GM18498 (cell line): ENCODE results near the gene FUCA1.
"Not testable (repeated sequence)": the region's sequence is repeated elsewhere in the genome, so short reads cannot be mapped to it uniquely, and the experiment has no call there.

Experiments used
- ATAC-seq: cut with Tn5 transposase; IDR thresholded peaks from one replicate; pipeline ENCODE4 v1.9.1; 2021; ENCODE audit warnings: mild to moderate bottlenecking, moderate library complexity; ENCODE audit not compliant: unreplicated experiment

Gene FUCA1

DNA sequence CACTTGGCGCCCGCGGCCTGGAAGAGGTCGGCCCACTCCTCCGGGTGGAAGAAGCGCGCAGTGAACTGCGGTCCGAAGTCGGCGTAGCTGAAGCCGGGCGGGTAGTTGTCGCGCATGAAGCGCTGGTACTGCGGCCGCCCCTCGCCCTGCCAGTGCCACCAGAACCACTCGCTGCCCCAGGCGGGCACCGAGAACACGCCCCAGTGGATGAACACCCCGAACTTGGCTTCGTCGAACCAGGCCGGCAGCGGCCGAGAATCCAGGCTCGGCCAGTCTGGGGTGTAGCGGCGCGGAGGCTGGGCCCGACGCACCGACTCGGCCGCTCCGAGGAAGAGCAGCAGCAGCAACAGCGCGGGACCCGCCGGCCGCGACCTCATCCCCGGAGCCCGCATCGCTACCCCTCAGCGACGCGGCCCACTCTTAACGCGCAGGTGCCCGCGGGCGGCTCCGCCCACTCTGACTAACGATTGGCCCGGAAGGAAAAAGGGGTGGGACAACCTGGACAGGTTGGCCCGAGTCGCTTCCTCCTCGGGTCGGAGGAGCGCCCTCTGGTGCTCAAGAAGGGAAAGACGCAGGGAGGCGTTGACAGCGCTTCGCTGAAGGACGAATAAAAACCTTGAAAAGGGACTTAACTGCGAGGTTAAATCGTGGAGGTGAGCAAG is at the start of gene FUCA1:
Gene FUCA1 (minus strand): TSS at position 396 of the 662 bp plus-strand sequence. CDS start 4 bp downstream, at position 392.
- peak; percentile 95 for ATAC-seq

DNA sequence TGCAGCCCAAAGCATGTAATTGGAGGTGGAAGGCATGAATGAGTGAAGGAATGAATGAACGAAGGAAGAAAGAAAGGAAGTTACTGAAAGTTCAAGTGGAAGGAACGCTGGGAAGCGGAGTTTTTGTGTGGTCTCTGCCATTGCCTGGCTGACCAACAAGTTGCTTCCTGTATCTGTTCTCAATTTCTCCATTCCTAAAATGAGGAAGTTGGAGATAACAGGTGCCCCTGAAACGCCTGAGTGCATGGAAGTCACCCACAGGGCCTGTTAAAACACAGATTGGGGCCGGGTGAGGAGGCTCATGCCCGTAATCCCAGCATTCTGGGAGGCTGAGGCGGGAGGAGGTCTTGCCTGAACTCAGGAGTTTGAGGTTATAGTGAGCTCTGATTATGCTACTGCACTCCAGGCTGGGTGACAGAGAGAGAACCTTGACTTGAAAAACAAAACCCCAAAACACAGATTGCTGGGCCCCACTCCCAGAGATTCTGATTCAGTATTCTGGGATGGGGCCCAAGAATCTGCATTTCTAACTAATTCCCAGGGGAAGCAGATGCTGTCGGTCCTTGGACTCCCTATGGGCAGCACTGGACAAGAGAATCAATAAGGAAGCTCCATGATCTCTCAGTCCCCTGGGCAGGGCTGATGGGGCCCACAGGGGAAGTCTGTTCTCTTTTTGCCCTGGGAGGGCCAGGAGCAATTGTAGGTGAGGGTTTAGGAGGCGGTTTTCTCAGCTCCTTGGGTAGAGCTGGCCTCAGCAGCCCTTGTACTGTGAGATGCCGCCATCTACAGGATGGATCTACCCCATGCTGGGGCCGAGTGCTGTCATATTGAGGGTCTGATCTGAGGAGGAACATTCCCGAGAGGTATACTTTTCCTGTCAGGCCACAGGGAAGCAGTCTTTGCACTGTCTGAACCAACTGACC is 48.4 kb upstream of the FUCA1 start:
- ATAC-seq: peak; percentile 64

DNA sequence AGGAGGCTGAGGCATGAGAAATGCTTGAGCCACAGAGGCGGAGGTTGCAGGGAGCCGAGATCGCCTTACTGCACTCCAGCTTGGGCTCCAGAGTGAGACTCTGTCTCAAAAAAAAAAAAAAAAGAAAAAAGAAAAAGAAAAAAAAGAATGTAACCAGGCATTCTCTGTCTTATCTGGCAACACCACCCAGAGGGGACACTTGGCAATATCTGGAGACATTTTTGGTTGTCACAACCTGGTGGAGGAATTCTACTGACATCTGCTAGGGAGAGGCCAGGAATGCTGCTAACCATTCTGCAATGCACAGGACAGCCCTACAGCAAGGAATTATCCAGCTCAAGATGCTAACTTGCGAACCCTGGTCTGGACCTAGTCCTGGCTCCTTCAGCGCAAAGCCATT is 47.4 kb upstream of the FUCA1 start:
- no peak for ATAC-seq

DNA sequence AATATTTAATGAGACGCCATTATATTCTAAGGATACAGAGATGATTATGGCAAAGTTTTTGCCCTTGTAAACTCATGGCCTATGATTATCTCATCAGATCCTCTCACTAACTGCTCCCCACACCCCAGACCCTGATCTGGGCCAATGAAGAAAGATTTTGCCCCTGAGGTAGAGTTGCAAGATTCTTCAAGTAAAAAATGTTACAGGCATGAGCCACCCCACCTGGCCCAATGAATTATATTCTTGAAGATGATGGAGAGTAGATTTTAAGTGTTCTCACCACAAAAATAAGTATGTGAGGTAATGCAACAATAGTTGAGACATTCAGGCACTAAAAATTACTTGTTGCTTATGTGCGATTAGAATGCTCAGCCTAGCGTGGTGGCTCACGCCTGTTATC is 46.8 kb upstream of the FUCA1 start:
- no peak for ATAC-seq

DNA sequence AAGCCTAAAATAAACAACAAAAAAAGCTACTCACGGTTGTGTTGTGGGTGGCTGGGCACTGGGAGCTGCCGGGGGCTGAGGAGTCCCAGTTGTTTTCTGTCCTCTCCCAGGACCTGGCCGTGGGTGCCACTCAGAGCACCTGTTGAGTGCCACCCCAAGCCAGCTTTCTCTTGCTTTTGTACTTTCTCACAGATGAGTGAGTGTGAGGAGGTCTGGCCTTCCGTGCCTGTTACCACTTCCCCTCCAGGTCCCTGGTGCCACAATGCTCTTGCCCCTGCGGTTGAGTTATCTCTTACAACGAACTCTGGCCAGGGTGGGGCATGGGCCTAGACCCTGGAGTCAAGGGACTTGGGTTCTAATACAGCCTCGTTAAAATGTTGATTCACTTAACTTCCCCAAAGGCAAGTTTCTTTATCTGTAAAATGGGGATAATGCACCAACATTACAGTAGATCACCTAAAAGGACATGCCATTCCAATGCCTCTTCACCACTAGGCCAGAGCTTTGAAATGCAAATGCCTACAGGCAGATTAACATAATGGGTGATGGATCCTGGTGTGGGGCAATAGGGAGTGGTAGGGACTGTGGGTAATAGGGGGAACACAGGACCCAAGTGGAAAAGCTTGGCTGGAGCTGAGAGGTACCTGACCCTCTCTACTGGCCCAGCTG is 45.3 kb upstream of the FUCA1 start, which contains the start of gene CNR2:
Gene CNR2 (minus strand): TSS at position 151 of the 669 bp plus-strand sequence. CDS start 37,745 bp downstream, outside the sequence.
- ATAC-seq: peak; percentile 24

DNA sequence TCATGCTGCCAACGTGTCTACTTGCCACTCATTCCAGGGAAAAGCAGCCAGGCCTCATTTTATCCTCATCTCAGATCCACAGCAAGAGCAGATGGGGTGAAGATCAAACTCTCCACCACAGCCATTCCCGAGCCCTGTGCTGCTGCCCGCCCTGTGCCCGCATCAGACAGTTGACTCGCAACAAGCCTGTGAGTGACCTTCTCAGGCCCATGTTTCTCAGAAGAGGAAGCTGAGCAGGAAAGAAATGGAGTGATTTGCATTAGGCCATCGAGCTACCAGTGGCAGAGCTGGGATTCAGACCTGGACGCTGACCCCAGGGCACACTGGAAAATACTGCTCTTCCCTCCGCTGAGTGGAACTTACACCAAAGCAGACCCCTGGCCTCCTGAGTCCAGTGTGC is 43.8 kb upstream of the FUCA1 start:
- no peak for ATAC-seq

DNA sequence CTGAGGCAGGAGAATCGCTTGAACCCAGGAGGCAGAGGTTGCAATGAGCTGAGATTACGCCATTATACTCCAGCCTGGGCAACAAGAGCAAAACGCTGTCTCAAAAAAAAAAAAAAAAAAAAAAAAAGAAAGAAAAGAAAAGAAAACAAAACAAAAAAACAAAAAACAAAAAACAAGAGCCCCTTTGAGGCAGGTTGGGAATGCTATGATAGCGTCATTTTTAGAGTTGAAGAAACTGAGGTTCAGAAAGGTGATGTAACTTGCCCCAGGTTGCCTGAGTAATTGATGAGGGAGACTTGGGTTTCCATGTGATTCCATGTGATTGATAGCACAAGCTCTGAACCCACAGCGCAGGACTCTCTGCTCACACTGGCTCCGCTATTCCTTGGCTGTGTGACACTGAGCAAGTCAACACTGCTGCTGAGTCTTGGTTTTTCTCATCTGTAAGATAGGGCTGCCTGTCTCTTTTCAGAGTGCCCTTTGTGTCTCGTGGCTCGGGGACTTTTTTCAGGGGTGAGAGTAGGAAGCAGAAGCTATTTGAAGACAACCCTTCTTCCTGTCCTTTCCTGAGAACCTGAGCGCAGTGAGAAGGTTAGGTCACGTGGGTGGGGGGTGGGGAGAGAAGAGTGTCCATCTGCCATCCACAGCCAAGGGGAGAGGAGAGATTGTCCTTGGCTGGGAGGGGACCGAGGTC is 42.6 kb upstream of the FUCA1 start:
- ATAC-seq: no peak

DNA sequence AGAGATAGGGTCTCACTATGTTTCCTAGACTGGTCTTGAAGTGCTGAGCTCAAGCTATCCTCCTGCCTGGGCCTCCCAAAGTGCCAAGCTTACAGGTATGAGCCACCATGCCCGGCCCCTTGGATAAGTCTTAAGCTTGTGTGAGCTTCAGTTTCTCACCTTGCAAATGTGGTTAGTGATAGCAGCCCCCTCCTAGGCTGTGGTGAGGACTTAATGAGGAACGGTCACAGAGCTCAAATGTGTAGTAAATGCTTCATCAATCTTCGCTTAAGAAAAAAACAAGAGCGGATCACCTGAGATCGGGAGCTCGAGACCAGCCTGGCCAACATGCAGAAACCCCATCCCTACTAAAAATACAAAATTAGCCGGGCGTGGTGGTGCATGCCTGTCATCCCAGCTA is 42.1 kb upstream of the FUCA1 start:
- no peak for ATAC-seq

DNA sequence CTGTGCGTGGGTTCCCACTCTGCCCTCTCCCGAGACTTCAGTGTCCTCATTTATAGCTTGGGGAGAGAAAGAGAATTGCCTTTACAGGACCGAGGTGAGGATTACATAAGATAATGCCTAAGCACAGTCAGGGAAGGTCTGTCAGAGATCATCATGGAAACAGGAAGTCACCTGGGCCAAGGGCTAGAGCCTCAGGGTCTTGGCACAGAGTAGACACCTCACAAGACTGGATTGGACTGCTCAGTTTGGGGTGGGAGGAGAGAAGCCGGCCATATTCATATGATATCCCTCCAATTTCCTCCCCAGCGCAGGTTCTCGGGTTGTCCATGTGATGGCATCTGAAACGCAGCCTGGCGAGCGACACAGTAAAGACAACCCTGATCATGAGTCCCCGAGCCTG is 41.3 kb upstream of the FUCA1 start:
- ATAC-seq: no peak

DNA sequence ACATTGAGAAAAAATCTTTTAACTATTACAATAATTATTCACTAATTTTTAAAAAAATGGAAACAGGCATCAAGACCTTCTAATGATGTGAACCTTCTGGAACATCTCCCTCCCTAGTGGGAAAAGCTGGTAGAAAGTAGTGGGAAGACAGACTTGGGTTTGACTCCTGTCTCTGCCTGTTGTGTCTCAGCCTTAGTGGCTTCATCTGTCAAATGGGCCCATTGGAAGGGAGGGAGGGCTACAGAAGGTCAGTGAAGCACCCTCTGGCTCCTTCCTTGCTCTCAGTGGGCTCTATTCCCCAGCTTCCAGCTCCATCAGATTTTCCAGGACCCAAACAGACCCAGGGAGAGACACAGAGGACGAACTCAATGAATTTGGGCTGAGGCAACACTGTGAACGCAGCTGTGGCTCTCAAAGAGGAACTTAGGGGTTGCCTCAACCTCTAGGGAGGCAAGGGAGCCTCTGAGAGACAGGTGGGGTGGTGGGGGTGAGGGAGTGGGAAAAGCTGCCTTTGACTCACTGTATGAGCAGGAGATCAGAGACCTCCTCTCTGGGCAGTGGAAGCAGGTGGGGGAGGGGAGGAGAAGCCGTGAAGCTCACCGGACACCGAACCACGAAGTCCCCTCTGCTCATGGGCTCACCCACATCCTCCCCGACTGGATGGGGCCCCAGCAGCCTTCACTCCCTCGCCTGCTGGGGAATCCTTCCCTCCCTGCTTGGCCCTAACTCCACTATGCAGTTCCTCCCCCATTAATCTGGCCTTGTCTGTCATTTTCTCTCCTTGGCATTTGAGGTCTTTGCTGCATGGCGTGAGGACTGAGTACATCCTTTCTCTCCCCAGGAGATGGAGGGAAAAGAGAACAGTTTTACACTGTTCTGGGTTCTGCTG is 40.6 kb upstream of the FUCA1 start:
- no peak for ATAC-seq

DNA sequence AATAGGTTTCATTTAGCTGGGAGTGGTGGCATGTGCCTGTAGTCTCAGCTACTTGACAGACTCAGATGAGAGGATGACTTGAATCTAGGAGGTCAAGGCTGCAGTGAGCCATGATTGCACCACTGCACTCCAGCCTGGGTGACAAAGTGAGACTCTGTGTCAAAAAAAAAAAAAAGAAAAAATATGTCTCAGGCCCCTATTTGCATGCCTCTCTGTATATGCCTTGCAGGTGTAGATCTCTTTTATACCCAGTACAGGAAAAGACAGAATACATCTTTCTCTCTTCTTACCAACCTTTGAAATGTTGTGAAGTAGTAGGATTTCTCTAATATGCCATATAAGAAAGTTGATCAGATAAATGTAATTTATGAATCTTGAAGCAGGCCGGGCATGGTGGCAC is 38.6 kb upstream of the FUCA1 start:
- no peak for ATAC-seq

DNA sequence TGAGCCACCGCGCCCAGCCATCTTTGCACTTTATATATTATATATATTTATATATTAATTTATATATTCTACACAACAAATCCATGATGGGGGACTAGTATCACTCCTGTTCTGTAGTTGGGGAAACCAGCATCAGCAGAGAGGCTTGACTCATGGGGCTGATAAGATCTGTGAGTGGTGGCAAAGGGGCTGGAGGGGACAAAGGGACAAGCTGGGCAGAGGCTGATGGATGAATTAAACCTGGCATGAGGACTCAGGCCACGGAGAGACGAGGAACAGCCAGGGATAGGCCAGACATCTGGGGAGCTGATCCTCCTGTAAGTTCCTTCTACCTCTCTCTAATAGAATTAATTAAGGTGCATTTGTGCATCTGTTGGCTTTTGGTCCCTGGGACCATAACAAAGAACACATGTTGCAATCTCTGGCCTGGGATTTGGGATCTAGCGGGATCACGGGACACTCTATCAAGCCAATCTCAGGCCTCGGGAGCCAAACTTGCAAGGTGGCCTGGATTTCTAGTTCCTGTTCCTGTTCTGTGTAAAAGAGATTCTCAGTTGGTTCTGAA is 37.5 kb upstream of the FUCA1 start:
- ATAC-seq: no peak

DNA sequence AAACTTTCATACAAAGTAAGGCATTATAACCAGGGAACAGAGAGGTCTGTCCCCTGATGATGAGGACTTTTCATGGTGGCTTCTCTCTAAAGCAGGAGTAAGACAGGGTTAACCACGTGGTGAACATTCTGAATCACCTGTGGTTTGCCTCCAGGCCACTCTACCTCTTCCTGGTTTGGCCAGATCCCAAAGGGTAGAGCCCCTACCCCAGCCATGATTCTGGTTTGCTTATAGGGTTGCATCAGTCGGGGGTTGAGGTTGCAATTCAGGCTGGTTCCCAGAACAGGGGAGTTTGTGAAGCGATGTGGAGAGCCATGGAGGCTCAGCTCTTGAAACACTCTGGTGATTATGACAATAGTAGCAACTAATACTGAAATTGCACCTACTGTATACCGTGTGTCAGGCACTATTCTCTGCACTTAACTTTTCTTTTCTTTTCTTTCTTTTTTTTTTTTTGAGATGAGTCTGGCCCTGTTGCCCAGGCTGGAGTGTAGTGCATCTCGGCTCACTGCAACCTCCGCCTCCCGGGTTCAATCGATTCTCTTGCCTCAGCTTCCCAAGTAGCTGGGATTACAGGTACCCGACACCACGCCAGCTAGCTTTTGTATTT is 36.8 kb upstream of the FUCA1 start:
- peak; percentile 48 for ATAC-seq

DNA sequence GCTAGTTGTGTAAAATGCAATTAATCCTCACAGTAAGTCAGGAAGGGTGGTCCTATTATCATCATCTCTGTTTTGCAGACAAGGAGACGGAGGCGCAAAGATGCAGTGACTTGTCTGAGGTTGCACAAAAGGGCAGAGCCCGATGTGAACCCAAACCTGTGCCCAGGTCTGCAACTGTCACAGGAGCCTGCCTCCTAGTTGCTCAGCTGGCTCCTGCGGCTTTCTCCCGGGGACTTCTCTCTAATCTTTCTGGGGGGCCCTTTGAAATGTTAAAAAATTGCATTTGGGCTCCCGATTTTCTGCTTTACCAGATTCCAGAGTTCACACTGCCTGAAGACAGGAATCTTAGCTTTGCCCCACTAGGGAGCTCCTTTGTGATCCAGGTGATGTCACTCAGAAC is 35.7 kb upstream of the FUCA1 start:
- no peak for ATAC-seq

DNA sequence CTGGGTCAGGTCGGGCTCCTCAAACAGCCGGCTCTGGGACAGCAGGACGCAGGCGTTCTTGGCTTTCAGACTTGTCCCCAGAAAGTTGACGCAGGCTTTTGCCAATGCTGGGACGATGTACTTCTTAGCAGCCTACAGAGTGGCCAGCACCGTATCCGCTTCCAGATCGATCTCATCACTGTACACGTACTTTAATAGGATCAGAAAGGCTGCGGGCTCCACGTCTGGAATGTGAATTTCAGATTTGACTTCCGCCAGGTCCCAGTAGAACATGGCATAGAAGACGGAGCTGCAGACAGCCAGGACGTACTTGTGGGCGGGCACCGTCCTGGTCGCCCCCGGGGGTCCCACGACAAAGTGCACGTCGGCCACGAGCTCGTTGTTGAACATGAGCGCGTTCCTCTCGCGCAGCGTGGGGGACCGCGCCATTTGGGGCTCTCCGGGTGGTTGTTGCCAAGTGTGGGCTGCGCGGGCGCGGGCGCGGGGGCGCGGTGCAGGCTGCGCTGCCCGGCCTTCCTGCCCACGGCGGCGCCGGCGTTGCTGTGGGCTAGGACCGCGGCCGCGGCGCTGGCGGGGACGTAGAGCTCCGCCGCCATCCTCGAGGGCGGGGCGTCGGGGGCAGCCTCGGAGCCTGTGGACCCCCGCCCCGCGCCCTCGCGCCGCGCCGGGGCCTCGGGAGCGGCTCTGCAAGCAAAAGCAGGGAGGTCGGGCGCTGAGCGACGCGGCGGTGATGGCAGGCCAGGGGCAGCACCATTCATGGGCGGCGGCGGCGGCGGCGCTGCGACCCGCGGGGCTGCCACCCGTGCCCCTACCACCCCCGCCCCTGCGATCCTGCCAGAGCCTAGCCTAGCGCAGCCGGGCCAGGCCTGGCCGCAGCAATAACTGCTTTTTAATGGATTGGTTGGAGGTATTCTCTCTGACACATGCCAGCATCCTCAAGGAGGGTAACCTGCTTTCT is 34.5 kb upstream of the FUCA1 start:
- ATAC-seq: no peak

DNA sequence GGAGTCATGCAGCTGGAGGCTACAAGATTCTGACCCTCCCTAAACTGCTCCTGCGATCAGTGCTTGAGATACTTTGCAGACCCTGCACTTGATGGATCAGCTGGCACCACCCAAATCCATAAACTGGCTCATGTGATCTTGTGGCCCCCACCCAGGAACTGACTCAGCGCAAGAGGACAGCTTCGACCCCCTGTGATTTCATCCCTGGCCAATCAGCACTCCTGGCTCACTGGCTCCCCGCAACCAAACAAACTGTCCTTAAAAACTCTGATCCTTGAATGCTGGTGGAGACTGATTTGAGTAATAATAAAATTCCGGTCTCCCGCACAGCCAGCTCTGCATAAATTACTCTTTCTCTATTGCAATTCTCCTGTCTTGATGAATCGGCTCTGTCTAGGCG is 31.9 kb upstream of the FUCA1 start:
- ATAC-seq: not testable (repeated sequence)

DNA sequence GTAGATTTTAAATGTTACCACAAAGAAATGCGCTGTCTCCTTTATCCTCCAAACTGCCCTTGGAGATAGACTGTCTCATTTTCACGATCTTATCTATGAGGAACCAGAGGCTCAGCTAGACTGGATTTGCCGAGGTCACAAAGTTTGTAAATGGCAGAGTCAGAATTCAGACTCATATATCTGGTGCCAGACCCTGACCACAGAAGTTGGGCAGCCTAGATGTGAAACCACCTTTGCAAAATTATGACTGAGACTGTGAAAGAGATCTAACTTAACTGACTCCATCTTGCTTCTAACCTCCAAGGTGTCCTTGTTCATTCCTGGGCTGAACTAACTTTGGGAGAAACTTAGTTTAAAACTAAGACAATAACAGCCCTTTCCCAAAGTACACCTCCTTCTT is 31.0 kb upstream of the FUCA1 start:
- no peak for ATAC-seq

DNA sequence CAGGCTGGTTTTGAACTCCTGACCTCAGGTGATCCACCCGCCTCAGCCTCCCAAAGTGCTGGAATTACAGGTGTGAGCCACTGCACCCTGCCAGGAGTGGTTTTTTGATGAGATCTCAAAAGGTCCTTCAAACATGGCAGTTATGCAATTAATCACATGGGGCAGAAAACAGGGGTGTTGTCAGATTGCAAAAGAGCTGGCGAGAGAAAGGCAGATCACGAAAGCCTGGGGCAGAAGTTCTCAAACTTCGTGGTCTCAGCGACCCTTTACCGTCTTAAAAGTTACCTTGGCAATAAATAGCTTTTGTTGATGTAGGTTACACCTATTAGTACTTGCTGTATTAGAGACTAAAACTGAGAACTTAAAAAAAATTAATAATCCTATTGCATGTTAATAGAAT is 29.0 kb upstream of the FUCA1 start:
- no peak for ATAC-seq
